HG02973 (cell line): ENCODE measurements around the gene GCAT.

Source experiments
- ATAC-seq: cut with Tn5 transposase; IDR thresholded peaks from one replicate; pipeline ENCODE4 v1.9.1; 2021; ENCODE audit warnings: moderate library complexity; ENCODE audit not compliant: unreplicated experiment

Gene GCAT

GRCh38 chr22:37806409-37807333, 1.1 kb upstream of the GCAT start:
- no peak for ATAC-seq

- no peak for ATAC-seq
Measured at GRCh38 chr22:37808294-37808657, 542 bp downstream of the GCAT start.

- ATAC-seq = no peak
Measured at GRCh38 chr22:37809672-37810333, 2.1 kb downstream of the GCAT start.

GRCh38 chr22:37811867-37812266, 4.1 kb downstream of the GCAT start:
- no peak for ATAC-seq

GRCh38 chr22:37812869-37813678, 5.3 kb downstream of the GCAT start:
- no peak for ATAC-seq

GRCh38 chr22:37815593-37815992, 7.9 kb downstream of the GCAT start:
- ATAC-seq = no peak

- ATAC-seq = no peak
Measured at GRCh38 chr22:37816543-37817180, 8.9 kb downstream of the GCAT start.

GRCh38 chr22:37817705-37818408, 10.1 kb downstream of the GCAT start:
- ATAC-seq = no peak

GRCh38 chr22:37818409-37819104, 10.8 kb downstream of the GCAT start:
- ATAC-seq = no peak

- ATAC-seq = no peak
Measured at GRCh38 chr22:37819105-37819433, 11.3 kb downstream of the GCAT start.

GRCh38 chr22:37820350-37820749, 12.6 kb downstream of the GCAT start:
- no peak for ATAC-seq

GRCh38 chr22:37822079-37822833, 14.5 kb downstream of the GCAT start:
- ATAC-seq = no peak

- no peak for ATAC-seq
Measured at GRCh38 chr22:37823134-37823985, 15.6 kb downstream of the GCAT start, which contains the start of gene GALR3. GALR3 (plus strand) TSS chr22:37823382; CDS start chr22:37823407, 25 bp downstream.

- no peak for ATAC-seq
Measured at GRCh38 chr22:37824674-37825641, 17.2 kb downstream of the GCAT start.

- ATAC-seq = no peak
Measured at GRCh38 chr22:37827056-37827455, 19.3 kb downstream of the GCAT start.

- ATAC-seq = no peak
Measured at GRCh38 chr22:37830093-37830842, 22.5 kb downstream of the GCAT start.
